AG10803 (cell line): Measurements from ENCODE around the gene WSCD2.

Experiments
- DNase-seq: peaks from one replicate; pipeline ENCODE4 v3.0.0; 2010; ENCODE audit warnings: low read depth
- H3K4me3 ChIP-seq: 2 replicates; pipeline ENCODE4 v1.5.1; 2011; ENCODE audit warnings: mild to moderate bottlenecking, low read length, control low read depth
- CTCF ChIP-seq: conservative IDR thresholded peaks from 2 replicates; pipeline ENCODE4 v1.5.1; 2011; ENCODE audit warnings: mild to moderate bottlenecking, low read length, control low read depth, inconsistent platforms

The WSCD2 gene

GRCh38 chr12:108240928-108241327, 111.8 kb downstream of the WSCD2 start:
- no peak for DNase-seq
- no peak for TF ChIP-seq CTCF
- no peak overlapping the region for H3K4me3 ChIP-seq

GRCh38 chr12:108241986-108242703, 113.1 kb downstream of the WSCD2 start:
- no peak overlapping the region for H3K4me3 ChIP-seq
- DNase-seq: no peak
- TF ChIP-seq CTCF: no peak

DNA sequence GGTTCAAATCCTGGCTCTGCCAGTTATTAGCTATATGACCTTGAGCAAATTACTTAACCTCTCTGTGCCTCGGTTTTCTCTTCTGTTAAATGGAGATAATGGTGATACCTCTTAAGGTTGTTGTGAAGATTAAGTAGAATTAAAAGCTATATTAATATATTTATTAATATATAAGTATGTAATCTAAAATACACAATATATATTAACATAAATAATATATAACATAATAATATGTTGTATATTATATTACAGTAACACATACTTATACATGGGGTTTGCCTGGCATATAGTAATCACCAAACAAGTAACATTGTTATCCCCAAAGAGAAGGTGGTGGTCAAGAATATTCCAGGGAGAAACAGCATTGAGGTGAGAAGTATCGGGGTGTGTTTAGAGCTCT, 118.0 kb downstream of the WSCD2 start:
- no peak for DNase-seq
- TF ChIP-seq CTCF: no peak
- H3K4me3 ChIP-seq: no peak overlapping the region

- H3K4me3 ChIP-seq: no peak overlapping the region
- no peak for TF ChIP-seq CTCF
- no peak for DNase-seq
Observed at GRCh38 chr12:108248011-108248410, 118.9 kb downstream of the WSCD2 start.

DNA sequence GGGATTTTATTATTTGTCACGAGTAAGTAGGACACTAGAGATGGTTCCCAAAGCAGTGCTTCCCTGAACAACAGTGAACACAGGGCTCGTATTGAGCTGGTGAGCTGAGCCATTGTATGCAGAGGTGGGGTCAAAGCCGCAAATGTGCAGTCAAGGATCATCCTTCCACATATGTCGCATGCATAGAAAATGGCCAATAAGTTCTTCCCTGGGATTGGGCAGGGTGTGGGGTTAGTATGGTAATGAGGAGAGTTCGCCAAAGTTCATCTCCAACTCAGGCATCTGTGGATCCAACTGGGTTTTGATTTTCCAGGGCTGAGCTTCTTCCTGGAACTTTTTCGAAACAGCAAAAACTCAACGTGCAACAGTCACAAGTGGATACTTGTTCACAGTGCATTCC, 123.4 kb downstream of the WSCD2 start:
- H3K4me3 ChIP-seq: no peak overlapping the region
- TF ChIP-seq CTCF: no peak
- DNase-seq: no peak

DNA sequence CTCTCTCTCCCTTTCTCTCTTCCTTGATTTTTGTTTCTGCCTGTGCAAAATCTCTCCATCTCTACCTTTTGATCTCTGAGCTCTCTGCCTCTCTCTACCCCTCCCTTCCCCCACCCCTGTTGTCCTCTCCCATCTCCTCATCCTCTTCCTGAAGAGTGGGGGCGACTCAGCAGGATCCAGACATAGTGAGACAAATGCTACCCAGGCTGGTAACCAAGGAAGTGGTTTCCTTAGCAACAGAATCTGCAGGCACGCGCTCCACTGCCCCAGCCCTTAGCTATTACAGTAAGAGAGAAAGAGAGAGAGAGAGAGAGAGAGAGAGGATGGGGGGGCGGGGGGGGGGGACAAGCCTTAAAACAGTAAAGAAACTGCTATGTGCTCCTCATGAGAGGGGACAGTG, 124.5 kb downstream of the WSCD2 start:
- DNase-seq: no peak
- no peak for TF ChIP-seq CTCF

GRCh38 chr12:108254030-108254429, 124.9 kb downstream of the WSCD2 start:
- TF ChIP-seq CTCF: no peak

More for the DNA sequence above, 124.5 kb downstream of the WSCD2 start:
- no peak overlapping the region for H3K4me3 ChIP-seq

More at GRCh38 chr12:108254030-108254429, 124.9 kb downstream of the WSCD2 start:
- no peak overlapping the region for H3K4me3 ChIP-seq
- DNase-seq: no peak
